A549 (cell line): ENCODE data around the gene CACNB3. TPM values are rescaled to one million over a fixed set of nuclear protein-coding genes. Genes with fewer than 3 reads are reported as not detected.

ENCODE experiments used
- ATAC-seq, 2 experiments: fragments of 200-7000 bp in 1 of 2; fragments of >200 bp in 1 of 2; cut with Nextera tagmentation in 1 of 2; cut with Tn5 transposase in 1 of 2; 3 replicates each; pipeline versions ENCODE4 v1.8.0 to v1.9.1; 2018 to 2020; ENCODE audit warnings: mild to moderate bottlenecking in 1 of 2, moderate library complexity in 1 of 2
- CTCF ChIA-PET: fragments of 300-600 bp; sonication (Branson Sonifier 250); formaldehyde crosslinking; extraction: SDS; loops from one replicate; lab custom pipeline; 2021; ENCODE audit warnings: antibody characterized with exemption, inconsistent platforms; lab: Yijun Ruan, JAX
- POLR2A ChIA-PET: fragments of 350-600 bp; formaldehyde crosslinking; extraction: SDS; loops from one replicate; lab custom pipeline; 2021; ENCODE audit warnings: antibody characterized with exemption, inconsistent platforms; lab: Yijun Ruan, JAX
- DNase-seq, 2 experiments: peaks; one replicate each; pipeline versions ENCODE4 v3.0.0 to v3.0.0-alpha.2; 2011 to 2016; ENCODE audit warnings: low read depth in 1 of 2, low spot score in 1 of 2
- FAIRE-seq: peaks from 2 replicates; lab custom pipeline; 2011; peaks lifted over from hg19 to GRCh38; lab: Jason Lieb, UNC
- H3K27ac ChIP-seq, 2 experiments: fragments of >200 bp; sonication (Bioruptor Twin); formaldehyde crosslinking; 3 replicates each; pipeline ENCODE4 v1.5.1; 2016 to 2017
- H3K4me1 ChIP-seq: fragments of >200 bp; sonication (Bioruptor Twin); formaldehyde crosslinking; 3 replicates; pipeline ENCODE4 v1.6.1; 2016
- H3K4me2 ChIP-seq: fragments of >200 bp; sonication (Bioruptor Twin); formaldehyde crosslinking; 3 replicates; pipeline ENCODE4 v1.6.1; 2016
- H3K4me3 ChIP-seq: fragments of >200 bp; sonication (Bioruptor Twin); formaldehyde crosslinking; 3 replicates; pipeline ENCODE4 v1.5.1; 2016
- H3K9me3 ChIP-seq: fragments of >200 bp; sonication (Bioruptor Twin); formaldehyde crosslinking; 3 replicates; pipeline ENCODE4 v1.6.1; 2016
- CBX8 ChIP-seq: fragments of 200-600 bp; sonication (generic); IDR thresholded peaks from 2 replicates; pipeline ENCODE4 v1.6.1; 2016
- CTCF ChIP-seq: fragments of >200 bp; sonication (Bioruptor Twin); formaldehyde crosslinking; IDR thresholded peaks from 3 replicates; pipeline ENCODE4 v1.5.1; 2016
- EHMT2 ChIP-seq: fragments of 200-600 bp; sonication (generic); IDR thresholded peaks from 2 replicates; pipeline ENCODE4 v1.6.1; 2016; ENCODE audit warnings: antibody characterized with exemption, low read depth, mild to moderate bottlenecking, moderate library complexity
- EP300 ChIP-seq, 2 experiments: fragments of >200 bp; sonication (Bioruptor Twin); formaldehyde crosslinking; IDR thresholded peaks; 2 replicates in 1 of 2; 3 replicates in 1 of 2; pipeline ENCODE4 v1.6.1; 2016 to 2017
- ESRRA ChIP-seq: fragments of 150-350 bp; IDR thresholded peaks from 2 replicates; pipeline ENCODE4 v1.6.1; 2014; ENCODE audit warnings: mild to moderate bottlenecking, low read length, borderline replicate concordance
- FOXS1 ChIP-seq: fragments of 250-450 bp; sonication (Bioruptor Pico); IDR thresholded peaks from 2 replicates; pipeline ENCODE4 v1.5.0; 2020; ENCODE audit warnings: mild to moderate bottlenecking, moderate library complexity
- HES2 ChIP-seq: fragments of >200 bp; sonication (Bioruptor Twin); formaldehyde crosslinking; IDR thresholded peaks from 2 replicates; pipeline ENCODE4 v1.6.1; 2016
- MAFK ChIP-seq: fragments of 450-650 bp; IDR thresholded peaks from 2 replicates; pipeline ENCODE4 v1.6.1; 2014; ENCODE audit not compliant: partially characterized antibody
- MYC ChIP-seq: IDR thresholded peaks from 2 replicates; pipeline ENCODE4 v1.6.1; 2012; ENCODE audit warnings: mild to moderate bottlenecking, inconsistent platforms, low read length, improper control_type of control experiment, borderline replicate concordance
- NPAS2 ChIP-seq: fragments of 250-450 bp; sonication (Bioruptor Pico); IDR thresholded peaks from 2 replicates; pipeline ENCODE4 v1.8.0; 2022; ENCODE audit warnings: mild to moderate bottlenecking, moderate library complexity, borderline replicate concordance
- NR3C1 ChIP-seq: fragments of >200 bp; sonication (Bioruptor Twin); formaldehyde crosslinking; IDR thresholded peaks from 3 replicates; pipeline ENCODE4 v1.6.1; 2017
- PBX3 ChIP-seq: IDR thresholded peaks from 2 replicates; pipeline ENCODE4 v1.6.1; 2012
- PHF8 ChIP-seq: fragments of 200-600 bp; sonication (generic); IDR thresholded peaks from 2 replicates; pipeline ENCODE4 v1.6.1; 2016; ENCODE audit warnings: low read depth, mild to moderate bottlenecking, antibody characterized with exemption, moderate library complexity, borderline replicate concordance
- POLR2A ChIP-seq: IDR thresholded peaks from 2 replicates; pipeline ENCODE4 v1.6.1; 2012; ENCODE audit warnings: mild to moderate bottlenecking, low read length
- RAD21 ChIP-seq, 2 experiments: fragments of >200 bp in 1 of 2; sonication (Bioruptor Twin) in 1 of 2; formaldehyde crosslinking in 1 of 2; IDR thresholded peaks in 1 of 2; conservative IDR thresholded peaks in 1 of 2; 2 replicates in 1 of 2; 3 replicates in 1 of 2; pipeline ENCODE4 v1.6.1; 2012 to 2018; ENCODE audit warnings: inconsistent platforms in 1 of 2
- RARB ChIP-seq: fragments of 250-450 bp; sonication (Bioruptor Pico); IDR thresholded peaks from 2 replicates; pipeline ENCODE4 v1.8.0; 2021; ENCODE audit warnings: mild to moderate bottlenecking, moderate library complexity
- RCOR1 ChIP-seq: fragments of 150-350 bp; IDR thresholded peaks from 2 replicates; pipeline ENCODE4 v1.6.1; 2014; ENCODE audit warnings: antibody characterized with exemption, low read length, low read depth
- RNF2 ChIP-seq: fragments of 200-600 bp; sonication (generic); IDR thresholded peaks from 2 replicates; pipeline ENCODE4 v1.6.1; 2016; ENCODE audit warnings: low read depth, mild to moderate bottlenecking, antibody characterized with exemption, moderate library complexity, borderline replicate concordance
- SMC3 ChIP-seq: fragments of >200 bp; sonication (Bioruptor Twin); formaldehyde crosslinking; IDR thresholded peaks from 3 replicates; pipeline ENCODE4 v1.6.1; 2018; ENCODE audit warnings: inconsistent platforms
- TFCP2L1 ChIP-seq: fragments of 250-450 bp; sonication (Bioruptor Pico); IDR thresholded peaks from 2 replicates; pipeline ENCODE4 v1.5.0; 2021; ENCODE audit warnings: mild to moderate bottlenecking
- ZFP36 ChIP-seq: fragments of 450-650 bp; IDR thresholded peaks from 2 replicates; pipeline ENCODE4 v1.6.1; 2014; ENCODE audit warnings: borderline replicate concordance; ENCODE audit not compliant: partially characterized antibody
- WGBS: methylation state at CpG from one replicate; pipeline ENCODE4 v1.1.6; 2017; ENCODE audit errors: missing lambda C conversion rate; 5-methylcytosine and 5-hydroxymethylcytosine counted together
- polyA plus RNA-seq, 4 experiments: library from polyadenylated mRNA; depleted of rRNA in 3 of 4; stranded (reverse); fragments of >200 nt; fragmentation: RNase III in 1 of 4; extraction: RNeasy Plus Mini Kit Qiagen cat#74134 plus additional on column Dnase treatment in 1 of 4; gene quantifications; 2 replicates in 3 of 4; 3 replicates in 1 of 4; pipeline ENCODE4 v1.2.3, GENCODE V29; 2011 to 2017

Gene CACNB3
- polyA plus RNA-seq, 2 of the 4 experiments (the other 2 are of a cell fraction): 12.9 to 23.9 TPM

- peak overlapping the region; percentile 90 for H3K4me2 ChIP-seq
- TF ChIP-seq CTCF: peak; percentile 39
- peak; percentile 12 to 16; a peak in 1 of 5 replicates for TF ChIP-seq RAD21 (conservative IDR thresholded peaks at IDR 0.05 in 1 of 2, IDR thresholded peaks at IDR 0.05 in 1 of 2)
- no peak for TF ChIP-seq NPAS2
- WGBS: 39% methylated on average over 21 of the region's 37 CpGs
- FAIRE-seq: no peak
- POLR2A ChIA-PET: no interaction called here
- peak in 1 of 2 experiments; percentile 0; a peak in 2 of 6 replicates for ATAC-seq
- peak overlapping the region; percentile 74 for H3K4me3 ChIP-seq
- peaks cover 17% of the 10 kb centered on the region for H3K4me1 ChIP-seq
- peak overlapping the region; percentile 76 to 87 for H3K27ac ChIP-seq
- no peaks in the 10 kb centered on the region for H3K9me3 ChIP-seq
- CTCF ChIA-PET: interaction anchor here (0.7 to 12.6 kb wide), 5 partner anchors 12 to 159 kb away, joined by 3 to 230 read pairs (median 67); partner anchors contain the start of genes ADCY6, DDX23 and WNT1
- no peak for DNase-seq
Observed at GRCh38 chr12:48818831-48819590, 715 bp downstream of the CACNB3 start.

- no peak for TF ChIP-seq MYC
- TF ChIP-seq RCOR1: no peak
- TF ChIP-seq HES2: no peak
- TF ChIP-seq ESRRA: no peak
- TF ChIP-seq SMC3: no peak
- TF ChIP-seq PBX3: no peak
- no peak for TF ChIP-seq CBX8
- no peak for TF ChIP-seq NR3C1
- no peak for TF ChIP-seq RARB
- TF ChIP-seq TFCP2L1: no peak
- TF ChIP-seq ZFP36: no peak
- TF ChIP-seq PHF8: no peak
- no peak for TF ChIP-seq FOXS1
- TF ChIP-seq POLR2A: no peak
- no peak overlapping the region for H3K27ac ChIP-seq
- H3K9me3 ChIP-seq: no peaks in the 10 kb centered on the region
- H3K4me3 ChIP-seq: no peak overlapping the region
- ChIA-PET CTCF (interaction anchor here (0.5 to 11.7 kb wide), 5 partner anchors 11 to 177 kb away, joined by 3 to 230 read pairs (median 4); partner anchors contain the start of genes DDX23 and WNT1), POLR2A (no interaction called here)
- H3K4me1 ChIP-seq: peaks cover 17% of the 10 kb centered on the region
- FAIRE-seq: no peak
- no peak overlapping the region for H3K4me2 ChIP-seq
- no peak for ATAC-seq
- DNase-seq: no peak
- WGBS: 84% methylated on average over 5 of the region's 5 CpGs
Observed at GRCh38 chr12:48819986-48820725, 1.9 kb downstream of the CACNB3 start.

GRCh38 chr12:48822139-48822538 lies 3.8 kb downstream of the CACNB3 start:
- peaks cover 6% of the 10 kb centered on the region; the same call in 1 of the 3 replicates for H3K4me1 ChIP-seq
- no peak overlapping the region for H3K4me2 ChIP-seq
- CTCF ChIA-PET: interaction anchor here (1.1 to 18.2 kb wide), 4 partner anchors 7 to 68 kb away, joined by 5 to 230 read pairs (median 9); partner anchors contain the start of gene CACNB3
- no peak for FAIRE-seq
- TF ChIP-seq RNF2 (no peak), EP300 (IDR thresholded peaks at IDR 0.05) (no peak), EHMT2 (no peak), MAFK (no peak)
- TF ChIP-seq, all 56 proteins: peak for 0
- no peak overlapping the region for H3K27ac ChIP-seq
- POLR2A ChIA-PET: no interaction called here
- H3K4me3 ChIP-seq: no peak overlapping the region
- DNase-seq: no peak
- H3K9me3 ChIP-seq: no peaks in the 10 kb centered on the region
- WGBS: 77% methylated on average over 4 of the region's 5 CpGs
- ATAC-seq: no peak
